ENCODE measurements around the gene CLTCL1. TPM values are rescaled to one million over a fixed set of nuclear protein-coding genes. Genes with fewer than 3 reads are reported as not detected.
A peak's percentile ranks its signal among the peaks of the same experiment; 100 is the strongest.
"Not testable (repeated sequence)": the region's sequence is repeated elsewhere in the genome, so short reads cannot be mapped to it uniquely, and the experiment has no call there.

Gene CLTCL1
- total RNA-seq, 1 experiment from 2014 or later, result 0.18 TPM

DNA sequence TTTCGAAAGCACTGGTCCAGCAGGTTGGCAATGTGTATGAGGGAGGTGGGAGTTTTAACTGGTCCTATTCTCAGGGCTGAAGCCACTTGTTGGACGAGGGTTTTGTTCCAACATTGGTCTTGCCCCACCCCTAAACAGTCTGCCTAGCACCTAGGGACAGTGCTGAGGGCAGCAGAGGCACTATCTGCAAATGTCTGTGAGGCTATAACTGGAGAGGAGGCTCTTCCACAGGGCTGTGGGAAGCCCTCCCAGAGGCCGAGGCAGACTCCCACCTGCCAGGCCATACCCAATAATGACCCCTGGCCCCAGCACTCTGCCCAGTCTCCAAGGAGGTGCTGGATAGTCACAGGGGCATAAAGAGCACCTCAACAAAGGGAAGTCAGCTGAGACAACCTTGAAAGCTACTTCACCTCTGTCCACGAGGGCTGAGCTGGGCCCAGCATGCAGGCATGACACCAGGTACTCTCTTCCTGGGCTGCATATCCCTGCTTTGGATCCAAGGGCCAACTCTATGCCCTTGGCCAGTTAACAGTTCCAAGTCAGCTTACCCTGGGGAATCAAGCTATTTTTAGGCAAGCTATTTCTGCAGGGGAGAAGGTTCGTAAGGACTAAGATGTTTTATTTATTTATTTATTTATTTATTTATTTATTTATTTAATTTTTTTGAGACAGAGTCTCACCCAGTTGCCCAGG lies 72.8 kb downstream of the CLTCL1 start:
- no peak for DNase-seq (ENCODE audit: low spot score)

DNA sequence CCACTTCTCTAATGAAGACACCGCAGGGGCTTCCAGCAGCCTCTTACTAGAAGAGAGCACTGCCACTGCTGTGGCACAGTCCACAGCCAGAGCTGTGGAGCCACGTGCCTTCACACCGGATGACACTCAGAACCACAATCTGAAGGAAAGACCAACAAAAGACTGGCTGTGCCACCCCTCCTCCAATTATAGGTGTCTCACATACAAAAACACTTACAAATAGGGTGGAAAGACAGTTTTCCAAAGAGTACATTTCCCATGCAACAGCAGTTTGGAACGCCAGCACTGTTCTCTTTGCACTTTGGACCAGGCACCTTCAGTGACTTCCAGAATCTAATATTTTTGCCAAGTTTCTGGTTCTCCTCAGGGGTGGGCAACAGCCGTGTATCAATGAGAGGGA lies 74.9 kb downstream of the CLTCL1 start:
- no peak for DNase-seq (ENCODE audit: low spot score)

DNA sequence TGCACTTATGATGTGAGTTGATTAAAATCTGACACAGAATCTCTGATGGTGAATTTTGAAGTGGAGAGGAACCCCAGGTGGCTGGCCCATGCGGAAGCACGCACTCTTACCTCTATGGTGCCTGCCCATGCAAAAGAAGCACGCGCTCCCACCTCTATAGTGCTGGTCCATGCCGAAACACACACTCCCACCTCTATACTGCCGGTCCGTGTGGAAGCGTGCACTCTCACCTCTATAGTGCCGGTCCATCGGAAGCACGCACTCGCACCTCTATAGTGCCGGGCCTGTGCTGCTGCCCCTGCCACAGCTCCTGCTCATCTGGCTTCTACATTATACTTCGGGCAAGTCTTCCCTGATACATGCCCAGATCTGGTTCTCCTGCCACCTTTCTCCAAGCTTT lies 76.2 kb downstream of the CLTCL1 start:
- no peak for DNase-seq (ENCODE audit: low spot score)

DNA sequence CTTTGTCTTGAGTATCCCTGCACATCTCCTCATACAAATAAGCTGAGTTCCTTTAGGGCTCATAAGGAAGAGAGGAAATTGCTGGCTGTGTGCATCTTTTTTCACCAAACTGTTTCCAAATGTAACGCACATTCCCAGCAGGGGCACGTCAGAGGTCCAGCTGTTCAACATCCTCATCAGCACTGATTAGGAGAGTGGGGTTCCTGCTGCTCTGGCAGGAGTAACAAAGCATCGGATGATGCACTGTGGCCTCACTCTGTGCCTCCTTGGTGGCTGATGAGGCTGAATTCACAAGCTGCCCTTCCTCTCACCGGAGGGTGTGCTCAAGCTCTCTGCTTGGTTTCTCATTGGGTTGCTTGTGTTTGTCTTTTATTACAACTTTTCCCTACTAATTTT lies 77.4 kb downstream of the CLTCL1 start:
- no peak for DNase-seq (ENCODE audit: low spot score)

DNA sequence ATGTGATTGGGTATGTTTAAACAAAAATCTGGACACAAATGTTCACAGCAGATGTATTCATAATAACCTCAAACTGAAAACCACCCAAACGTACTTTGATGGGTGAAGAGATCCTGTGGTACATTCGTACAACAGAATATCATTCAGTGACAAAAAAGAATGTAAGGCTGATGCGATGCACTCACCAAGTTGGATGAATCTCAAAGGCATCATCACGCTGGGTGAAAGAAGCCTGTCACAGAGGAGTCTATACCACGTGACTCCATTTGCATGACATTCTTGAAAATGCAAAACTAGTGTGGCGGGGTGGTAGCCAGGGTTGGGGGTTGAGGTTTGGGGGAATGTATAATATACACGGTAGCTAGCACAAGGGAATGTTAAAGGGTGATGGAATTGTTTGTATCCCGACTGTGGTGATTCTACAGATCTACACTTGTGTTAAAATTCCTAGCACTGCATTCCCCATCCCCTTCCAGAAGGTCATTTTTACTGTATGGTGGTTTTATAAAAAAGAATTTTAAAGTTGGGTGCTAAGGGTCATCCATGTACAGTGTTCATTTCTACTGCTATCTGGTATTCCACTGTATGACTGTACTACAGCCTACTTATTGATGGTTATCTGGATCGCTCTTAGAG lies 78.0 kb downstream of the CLTCL1 start:
- DNase-seq (ENCODE audit: low spot score), result no peak

DNA sequence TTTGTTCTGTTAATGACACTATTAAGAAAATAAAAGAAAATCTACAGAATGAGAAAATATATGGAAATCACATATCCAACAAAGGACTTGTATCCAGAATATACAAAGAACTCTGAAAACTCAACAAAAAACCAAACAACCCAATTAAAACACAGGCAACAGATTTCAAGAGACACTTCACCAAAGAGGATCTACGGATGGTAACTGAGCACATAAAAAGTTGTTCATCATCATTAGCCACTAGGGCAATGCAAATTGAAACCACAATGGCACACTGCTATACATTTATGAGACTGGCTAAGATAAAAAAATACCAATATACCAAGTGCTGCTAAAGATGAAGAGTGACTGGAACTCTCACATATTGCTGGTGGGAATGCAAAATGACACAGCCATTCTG lies 78.5 kb downstream of the CLTCL1 start:
- DNase-seq (ENCODE audit: low spot score), result no peak

DNA sequence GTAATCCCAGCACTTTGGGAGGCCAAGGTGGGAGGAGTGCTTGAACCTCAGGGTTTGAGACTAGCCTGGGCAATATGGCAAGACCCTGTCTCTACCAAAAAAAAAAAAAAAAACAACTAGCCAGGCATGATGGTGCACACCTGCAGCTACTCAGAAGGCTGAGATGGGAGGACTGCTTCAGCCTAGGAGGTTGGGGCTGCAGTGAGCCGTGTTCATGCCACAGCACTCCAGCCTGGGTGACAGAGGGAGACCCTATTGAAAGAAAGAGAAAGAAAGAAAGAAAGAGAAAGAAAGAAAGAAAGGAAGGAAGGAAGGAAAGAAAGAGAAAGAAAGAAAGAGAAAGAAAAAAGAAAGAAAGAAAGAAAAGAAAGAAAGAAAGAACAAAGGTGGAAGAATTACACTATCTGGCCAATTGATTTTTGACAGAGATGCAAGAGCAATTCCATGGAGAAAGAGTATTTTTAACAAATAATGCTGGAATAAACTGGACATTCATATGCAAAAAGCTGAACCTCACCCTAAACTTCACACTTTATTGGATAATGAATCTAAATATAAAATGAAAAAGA lies 79.1 kb downstream of the CLTCL1 start:
- DNase-seq (ENCODE audit: low spot score), result no peak

DNA sequence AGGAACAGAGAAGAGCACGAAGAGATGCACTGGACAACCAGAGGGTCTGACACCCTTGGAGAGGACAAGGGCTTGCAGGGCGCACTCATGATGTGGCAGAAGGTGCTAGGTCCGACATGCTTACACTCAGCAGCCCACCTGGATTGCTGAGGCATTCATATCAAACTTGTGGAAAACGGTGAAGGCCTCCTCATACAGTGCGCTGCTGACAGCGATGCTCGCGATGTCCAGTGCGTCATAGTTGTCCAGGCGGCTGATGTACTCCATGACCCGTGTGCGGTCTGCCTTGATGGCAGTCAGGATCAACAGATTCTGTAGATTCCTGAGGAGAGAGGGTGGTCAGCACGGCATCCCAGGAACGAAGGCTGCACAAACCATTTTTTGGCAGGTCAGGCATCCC lies 81.3 kb downstream of the CLTCL1 start:
- DNase-seq (ENCODE audit: low spot score), result no peak

DNA sequence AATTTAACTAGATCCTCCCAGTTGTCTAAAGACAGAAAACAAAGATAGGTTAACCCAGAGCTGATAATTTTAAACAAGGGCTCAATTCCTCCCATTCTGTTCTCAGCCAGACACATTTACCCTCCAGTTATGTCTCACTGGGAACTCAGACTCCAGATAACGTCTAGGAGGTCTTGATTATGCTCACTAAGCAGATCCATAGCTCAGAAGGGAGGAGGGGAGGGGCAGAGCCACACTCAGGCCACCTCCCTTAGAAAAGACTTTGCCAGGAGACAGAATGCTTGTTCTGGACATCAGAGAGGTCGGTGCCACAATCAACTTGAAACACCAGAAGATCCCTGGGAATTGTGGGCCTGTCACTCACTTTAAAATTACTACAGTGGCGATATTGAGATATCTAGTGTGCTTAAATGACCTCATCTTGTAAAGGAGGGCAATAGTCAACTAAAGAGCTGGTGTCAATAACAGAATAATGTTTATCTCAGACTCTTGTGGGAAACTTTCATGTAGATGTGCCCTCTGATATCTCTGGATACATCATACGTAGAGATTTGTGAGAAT lies 83.2 kb downstream of the CLTCL1 start:
- DNase-seq (ENCODE audit: low spot score), result no peak

DNA sequence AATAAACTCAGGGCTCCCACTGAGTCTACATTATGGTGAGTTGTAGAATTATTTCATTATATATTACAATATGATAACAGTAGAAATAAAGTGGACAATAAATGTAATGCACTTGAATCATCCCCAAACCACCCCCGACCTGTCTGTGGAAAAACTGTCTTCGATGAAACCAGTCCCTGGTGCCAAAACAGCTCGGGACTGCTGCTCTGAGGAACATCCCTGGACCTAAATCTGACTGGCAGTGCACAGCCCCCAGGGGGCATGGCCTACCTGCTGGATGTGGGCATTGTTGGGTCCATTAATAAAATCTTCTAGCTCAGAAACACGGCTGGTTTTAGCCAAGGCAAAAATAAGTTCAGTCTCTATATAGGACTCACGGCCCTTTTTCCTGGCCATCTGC lies 83.6 kb downstream of the CLTCL1 start:
- DNase-seq (ENCODE audit: low spot score), result no peak

DNA sequence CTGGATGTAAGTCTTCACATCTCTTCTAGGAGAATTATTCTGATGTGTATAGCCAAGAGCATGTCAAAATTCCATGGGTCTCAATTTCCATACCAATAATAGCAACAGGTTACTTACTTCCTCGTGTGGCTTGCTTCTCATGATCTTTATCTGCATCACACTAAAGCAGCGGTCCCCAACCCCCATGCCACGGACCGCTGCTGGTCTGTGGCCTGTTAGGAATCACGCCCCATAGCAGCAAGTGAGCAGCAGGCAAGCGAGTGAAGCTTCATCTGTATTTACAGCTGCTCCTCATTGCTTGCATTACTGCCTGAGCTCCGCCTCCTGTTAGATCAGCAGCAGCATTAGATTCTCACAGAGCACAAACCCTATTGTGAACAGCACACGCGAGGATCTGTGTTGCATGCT lies 84.1 kb downstream of the CLTCL1 start:
- no peak for DNase-seq (ENCODE audit: low spot score)

DNA sequence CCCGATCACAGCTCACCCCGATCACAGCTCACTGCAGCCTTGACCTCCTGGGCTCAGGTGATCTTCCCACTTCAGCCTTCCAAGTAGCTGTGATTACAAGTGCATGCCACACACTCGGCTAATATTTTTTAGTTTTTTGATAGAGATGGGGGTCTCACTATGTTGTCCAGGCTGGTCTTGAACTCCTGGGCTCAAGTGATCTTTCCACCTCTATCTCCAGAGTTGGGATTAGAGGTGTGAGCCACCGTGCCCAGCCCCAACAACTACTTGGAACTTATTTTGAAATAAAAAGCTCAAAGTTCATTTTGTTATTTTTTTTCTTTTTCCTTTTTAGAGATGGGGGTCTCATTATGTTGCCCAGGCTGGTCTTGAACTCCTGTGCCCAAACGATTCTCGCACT lies 85.2 kb downstream of the CLTCL1 start:
- no peak for DNase-seq (ENCODE audit: low spot score)

DNA sequence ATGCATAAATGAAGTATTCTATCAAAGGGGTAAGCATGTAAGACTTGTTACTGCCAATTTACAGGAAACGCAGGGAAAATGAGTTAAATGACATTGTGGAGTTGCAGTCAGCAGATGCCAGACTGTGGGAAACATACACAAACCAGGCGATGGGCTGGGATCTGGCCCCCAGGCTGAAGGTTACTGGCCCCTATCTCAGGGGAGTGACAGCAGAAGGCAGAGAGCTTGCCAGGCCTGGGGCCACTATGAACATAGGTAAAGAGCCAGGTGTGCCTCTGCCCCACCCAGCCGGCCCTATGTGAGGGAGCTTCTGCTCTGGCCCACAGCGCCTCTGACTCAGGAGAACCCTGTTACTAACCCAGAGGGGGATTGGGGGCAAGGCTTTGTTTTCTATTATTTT lies 86.9 kb downstream of the CLTCL1 start:
- DNase-seq (ENCODE audit: low spot score), result no peak

DNA sequence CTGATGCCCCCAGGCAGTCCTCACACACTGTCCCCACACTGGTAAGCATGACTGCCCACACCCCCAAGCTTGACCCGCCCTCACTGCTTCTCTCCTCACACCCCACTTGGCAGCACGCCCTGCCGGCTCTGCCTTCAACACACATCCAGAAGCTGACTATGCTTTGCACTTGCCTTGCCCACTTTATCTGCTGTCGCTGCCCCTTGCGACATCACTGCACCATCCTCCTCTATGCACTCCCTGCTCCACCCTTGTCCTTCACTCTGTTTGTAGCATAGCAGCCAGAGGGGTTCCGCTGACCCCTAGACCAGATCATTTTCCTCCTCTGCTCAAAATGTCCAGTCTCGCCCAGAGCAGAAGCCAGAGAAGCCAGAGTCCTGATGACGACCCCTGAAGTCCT lies 87.7 kb downstream of the CLTCL1 start:
- DNase-seq (ENCODE audit: low spot score), result peak; percentile 54

DNA sequence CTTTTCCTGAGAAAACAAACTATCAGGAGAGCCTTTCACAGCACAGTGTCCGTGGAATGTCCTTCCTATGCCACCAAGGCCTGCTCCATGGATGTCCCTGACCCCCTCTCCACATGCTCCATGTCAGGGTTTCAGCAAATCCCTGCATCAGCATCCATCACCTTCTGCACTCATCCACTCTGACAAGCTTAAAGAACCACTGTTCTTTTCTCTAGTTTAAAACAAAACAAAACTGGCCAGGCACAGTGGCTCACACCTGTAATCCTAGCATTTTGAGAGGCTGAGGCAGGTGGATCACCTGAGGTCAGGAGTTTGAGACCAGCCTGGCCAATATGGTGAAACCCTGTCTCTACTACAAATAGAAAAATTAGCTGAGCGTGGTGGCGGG lies 88.7 kb downstream of the CLTCL1 start:
- not testable (repeated sequence) for DNase-seq (ENCODE audit: low spot score)

DNA sequence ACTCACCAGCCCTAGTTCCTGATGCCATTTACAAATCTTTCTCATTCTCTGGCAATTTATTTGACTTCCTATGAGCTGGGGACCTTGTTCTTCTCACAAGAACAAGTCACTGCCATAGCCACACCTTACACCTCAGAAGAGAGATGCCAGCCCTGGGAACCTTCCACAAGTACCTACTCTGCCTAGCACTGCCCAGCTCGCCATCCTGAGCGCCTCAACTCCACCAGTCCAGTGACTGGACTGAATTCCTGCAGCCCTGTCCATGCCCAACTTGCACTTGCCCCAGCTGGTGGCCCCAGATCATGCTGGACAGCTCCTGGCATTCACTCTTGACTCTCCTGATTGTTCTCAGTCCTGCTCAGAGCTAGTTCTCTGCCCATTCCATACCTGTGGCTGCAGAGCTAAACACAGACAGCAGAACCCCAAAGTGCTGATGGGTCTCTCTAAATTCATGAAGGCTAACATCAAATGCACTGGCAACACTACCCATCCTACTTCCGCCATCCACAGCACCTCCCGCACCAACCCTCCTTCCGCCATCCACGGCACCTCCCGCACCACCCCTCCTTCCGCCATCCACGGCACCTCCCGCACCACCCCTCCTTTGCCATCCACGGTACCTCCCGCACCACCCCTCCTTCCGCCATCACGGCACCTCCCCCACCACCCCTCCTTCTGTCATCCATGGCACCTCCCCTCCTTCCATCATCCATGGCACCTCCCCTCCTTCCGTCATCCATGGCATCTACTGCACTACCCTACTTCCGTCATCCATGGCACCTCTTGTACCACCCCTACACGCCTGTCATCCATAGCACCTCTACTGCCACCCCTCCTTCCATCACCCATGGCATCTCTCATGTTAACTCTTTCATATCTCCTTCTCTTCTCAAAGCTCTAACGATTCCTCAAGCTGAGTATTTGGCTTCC lies 89.4 kb downstream of the CLTCL1 start:
- no peak for DNase-seq (ENCODE audit: low spot score)

DNA sequence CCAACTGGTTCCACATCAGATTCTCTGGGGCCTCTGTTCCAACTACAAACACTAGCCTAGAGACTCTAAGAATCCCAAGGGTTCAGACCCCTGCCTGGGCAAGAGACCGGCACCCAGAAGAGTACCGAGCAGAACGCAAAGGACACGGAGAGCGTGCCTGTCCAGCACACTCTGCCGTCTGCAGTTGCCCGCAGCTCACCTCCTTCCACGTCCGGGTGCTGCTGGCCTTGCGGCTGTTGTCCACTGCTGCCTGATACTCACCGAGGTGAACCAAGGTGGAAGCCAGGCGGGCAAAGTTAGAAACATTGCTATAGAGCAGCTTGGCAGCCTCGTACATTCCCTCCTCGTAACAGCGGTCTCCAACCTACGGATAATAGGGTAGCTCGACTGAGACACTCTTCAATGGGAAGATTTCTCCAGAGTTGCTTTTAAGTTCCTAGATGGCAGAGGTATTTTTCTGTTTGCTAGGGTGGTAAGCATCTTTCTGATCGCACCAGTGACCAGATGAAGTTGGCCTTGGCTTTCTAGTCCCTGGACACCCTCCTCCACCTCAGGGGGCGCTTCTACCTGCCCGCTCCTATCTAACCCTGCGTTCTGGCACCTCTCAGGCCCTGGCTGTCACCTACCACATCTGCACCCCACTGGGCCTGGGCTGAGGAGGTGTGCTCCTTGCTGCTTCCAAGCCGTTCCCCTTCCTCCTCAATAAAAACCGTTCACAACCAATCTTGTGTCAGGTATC lies 90.2 kb downstream of the CLTCL1 start:
- no peak for DNase-seq (ENCODE audit: low spot score)

DNA sequence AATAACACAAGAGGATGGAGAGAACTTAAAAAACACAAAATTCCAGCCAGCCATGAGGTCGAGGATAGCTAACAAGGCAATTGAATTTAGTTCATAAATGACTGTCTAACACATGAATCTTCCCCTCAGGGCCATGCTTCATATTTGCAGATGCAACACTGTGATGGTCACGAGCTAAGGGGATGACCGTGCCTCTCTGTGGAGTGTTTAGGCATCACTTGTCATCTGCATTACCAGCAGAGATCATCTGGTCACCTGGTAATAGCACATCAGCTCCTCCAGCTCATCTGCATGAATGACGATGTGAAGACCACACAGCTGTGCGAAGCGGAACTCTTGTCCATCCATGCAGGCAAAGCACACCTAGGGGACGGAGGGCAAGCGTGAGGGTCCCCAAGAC lies 92.0 kb downstream of the CLTCL1 start:
- no peak for DNase-seq (ENCODE audit: low spot score)

DNA sequence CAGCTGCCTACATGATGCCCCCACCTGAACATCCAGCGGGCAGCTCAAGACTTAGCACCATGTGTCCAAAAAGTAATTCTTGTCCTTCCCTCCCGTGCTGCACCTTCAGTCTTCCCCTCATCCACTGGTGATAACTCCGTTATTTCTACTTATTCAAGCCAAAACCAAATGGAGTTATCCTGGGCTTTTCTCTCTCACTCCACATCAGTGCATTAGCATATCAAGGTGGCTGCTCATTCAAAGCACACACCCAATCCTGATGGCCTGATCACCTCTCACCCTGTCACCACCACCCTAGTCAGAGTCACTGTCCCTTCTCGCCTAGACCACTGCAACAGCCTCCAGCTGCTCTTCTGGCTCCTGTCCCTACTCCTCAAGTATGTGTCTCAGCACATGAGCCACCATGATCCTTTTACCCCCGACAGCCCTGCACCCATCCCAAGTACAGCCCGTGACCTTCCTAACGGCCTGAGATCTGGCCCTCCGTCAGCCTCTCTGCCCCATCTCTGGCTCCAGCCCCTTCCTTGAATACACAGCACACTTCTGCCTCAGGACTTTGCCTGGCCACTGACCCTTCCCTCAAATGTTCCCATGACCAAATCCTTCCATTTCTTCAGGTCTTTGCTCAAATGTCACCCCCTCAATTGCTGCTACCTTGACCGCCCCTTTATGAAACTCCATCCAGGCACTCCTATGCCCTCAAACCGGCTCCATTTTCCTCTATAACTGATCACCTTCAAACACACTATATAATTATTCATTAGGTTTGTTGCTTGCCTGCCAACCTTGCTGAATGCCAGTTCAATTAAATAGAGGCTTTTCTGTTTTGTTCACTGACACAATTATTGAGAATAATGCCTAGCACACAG lies 93.3 kb downstream of the CLTCL1 start:
- no peak for DNase-seq (ENCODE audit: low spot score)

All from HT-29 (cell line).